Measurements from ENCODE around the gene RGL4.

RGL4 gene

GRCh38 chr22:23697031-23697970 is 6.5 kb downstream of the RGL4 start:
- peak; percentile 32 for FAIRE-seq
- no peak for DNase-seq (ENCODE audit: low spot score)

- FAIRE-seq, result no peak
- no peak for DNase-seq (ENCODE audit: low spot score)
Measured at GRCh38 chr22:23698094-23698493, 7.3 kb downstream of the RGL4 start.

GRCh38 chr22:23698673-23699235 is 7.9 kb downstream of the RGL4 start:
- DNase-seq (ENCODE audit: low spot score), result no peak
- FAIRE-seq, result no peak

GRCh38 chr22:23700706-23701105 is 9.9 kb downstream of the RGL4 start:
- FAIRE-seq, result no peak
- no peak for DNase-seq (ENCODE audit: low spot score)

GRCh38 chr22:23704062-23704461 is 13.2 kb downstream of the RGL4 start:
- FAIRE-seq (peak; percentile 76), DNase-seq (ENCODE audit: low spot score) (no peak)

GRCh38 chr22:23704829-23705228 is 14.0 kb downstream of the RGL4 start:
- DNase-seq (ENCODE audit: low spot score), result no peak
- peak; percentile 27 for FAIRE-seq

GRCh38 chr22:23705358-23705757 is 14.5 kb downstream of the RGL4 start:
- DNase-seq (ENCODE audit: low spot score), result no peak
- no peak for FAIRE-seq

- FAIRE-seq, result no peak
- DNase-seq (ENCODE audit: low spot score), result no peak
Measured at GRCh38 chr22:23708270-23708669, 17.5 kb downstream of the RGL4 start.

- no peak for FAIRE-seq
- no peak for DNase-seq (ENCODE audit: low spot score)
Measured at GRCh38 chr22:23709107-23709506, 18.3 kb downstream of the RGL4 start.

- no peak for FAIRE-seq
- DNase-seq (ENCODE audit: low spot score), result no peak
Measured at GRCh38 chr22:23712256-23712655, 21.4 kb downstream of the RGL4 start.

- DNase-seq (ENCODE audit: low spot score), result no peak
- FAIRE-seq, result peak; percentile 93
Measured at GRCh38 chr22:23713696-23714595, 23.1 kb downstream of the RGL4 start.

- FAIRE-seq (peak; percentile 61), DNase-seq (ENCODE audit: low spot score) (no peak)
Measured at GRCh38 chr22:23714596-23715578, 24.1 kb downstream of the RGL4 start.

GRCh38 chr22:23715806-23716375 is 25.1 kb downstream of the RGL4 start:
- FAIRE-seq, result no peak
- no peak for DNase-seq (ENCODE audit: low spot score)

- FAIRE-seq, result peak; percentile 100
Measured at GRCh38 chr22:23716811-23717801, 26.3 kb downstream of the RGL4 start.

GRCh38 chr22:23718371-23719165 is 27.8 kb downstream of the RGL4 start:
- FAIRE-seq, result no peak
- no peak for DNase-seq (ENCODE audit: low spot score)

More at GRCh38 chr22:23716811-23717801, 26.3 kb downstream of the RGL4 start:
- DNase-seq (ENCODE audit: low spot score), result peak; percentile 98

GRCh38 chr22:23720855-23721254 is 30.0 kb downstream of the RGL4 start:
- FAIRE-seq, result no peak

GRCh38 chr22:23722160-23722559 is 31.3 kb downstream of the RGL4 start:
- FAIRE-seq, result no peak

More at GRCh38 chr22:23720855-23721254, 30.0 kb downstream of the RGL4 start:
- DNase-seq (ENCODE audit: low spot score), result no peak

GRCh38 chr22:23722724-23723123 is 31.9 kb downstream of the RGL4 start:
- DNase-seq (ENCODE audit: low spot score) (no peak), FAIRE-seq (no peak)

More at GRCh38 chr22:23722160-23722559, 31.3 kb downstream of the RGL4 start:
- no peak for DNase-seq (ENCODE audit: low spot score)
